ENCODE results near the gene RCBTB2. TPM values are rescaled to one million over a fixed set of nuclear protein-coding genes. Genes with fewer than 3 reads are reported as not detected.

Gene RCBTB2
- total and polyA plus RNA-seq, 2 experiments from 2014 or later, result 8.0 to 9.1 TPM

DNA sequence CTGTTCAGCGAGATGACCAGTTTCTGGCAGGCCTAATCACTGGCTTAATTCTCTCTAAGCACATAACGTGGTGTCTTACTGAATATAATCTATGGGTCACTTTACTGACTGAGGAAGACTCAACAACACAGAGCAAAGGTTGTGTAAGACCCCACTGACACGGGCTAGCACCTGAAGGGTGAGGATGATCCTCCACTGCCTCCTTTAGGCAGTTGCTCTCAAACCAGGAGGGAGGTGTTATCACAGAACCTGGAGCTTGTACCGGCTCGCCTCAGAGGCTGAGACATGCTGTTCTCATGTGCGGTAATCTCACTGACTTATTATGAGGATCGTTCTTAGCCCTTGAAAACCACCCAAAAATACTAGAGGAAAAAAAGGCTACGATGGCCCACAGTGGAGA lies 28.3 kb downstream of the RCBTB2 start:
- DNase-seq, result no peak
- Histone ChIP-seq H3K27me3 (replicated peaks; ENCODE audit: insufficient read depth) (no peaks in the 10 kb centered on the region), H3K4me1 (ENCODE audit: insufficient read depth) (peaks cover 13% of the 10 kb centered on the region), H3F3A (ENCODE audit: insufficient read depth) (peaks cover 26% of the 10 kb centered on the region), H3K9me3 (ENCODE audit: low read depth) (no peaks in the 10 kb centered on the region), H3K27ac (no peak overlapping the region), H3K9me2 (ENCODE audit: insufficient read depth) (no peaks in the 10 kb centered on the region), H3K4me3 (no peak overlapping the region), H2AFZ (no peak overlapping the region), H3K79me2 (ENCODE audit: insufficient read depth) (no peaks in the 10 kb centered on the region), H4K20me1 (ENCODE audit: insufficient read depth) (no peaks in the 10 kb centered on the region), H3K36me3 (ENCODE audit: low read depth) (no peaks in the 10 kb centered on the region), H3K9ac (no peak overlapping the region), H3K4me2 (ENCODE audit: unreplicated experiment) (no peak overlapping the region)
- WGBS, 2 experiments (ENCODE audit: low coverage in 1 of 2, low lambda C conversion rate in 2 of 2, missing lambda C conversion rate in 2 of 2), result 91 to 92% methylated on average over 8 of the region's 8 CpGs
- no peak for TF ChIP-seq EZH2phosphoT487 (IDR thresholded peaks at IDR 0.05; ENCODE audit: insufficient read depth, low read depth)
- TF ChIP-seq EZH2 (IDR thresholded peaks at IDR 0.05; ENCODE audit: insufficient read depth, poor library complexity, severe bottlenecking), result no peak
- in situ Hi-C loops (cut with MboI), result no loop called here

DNA sequence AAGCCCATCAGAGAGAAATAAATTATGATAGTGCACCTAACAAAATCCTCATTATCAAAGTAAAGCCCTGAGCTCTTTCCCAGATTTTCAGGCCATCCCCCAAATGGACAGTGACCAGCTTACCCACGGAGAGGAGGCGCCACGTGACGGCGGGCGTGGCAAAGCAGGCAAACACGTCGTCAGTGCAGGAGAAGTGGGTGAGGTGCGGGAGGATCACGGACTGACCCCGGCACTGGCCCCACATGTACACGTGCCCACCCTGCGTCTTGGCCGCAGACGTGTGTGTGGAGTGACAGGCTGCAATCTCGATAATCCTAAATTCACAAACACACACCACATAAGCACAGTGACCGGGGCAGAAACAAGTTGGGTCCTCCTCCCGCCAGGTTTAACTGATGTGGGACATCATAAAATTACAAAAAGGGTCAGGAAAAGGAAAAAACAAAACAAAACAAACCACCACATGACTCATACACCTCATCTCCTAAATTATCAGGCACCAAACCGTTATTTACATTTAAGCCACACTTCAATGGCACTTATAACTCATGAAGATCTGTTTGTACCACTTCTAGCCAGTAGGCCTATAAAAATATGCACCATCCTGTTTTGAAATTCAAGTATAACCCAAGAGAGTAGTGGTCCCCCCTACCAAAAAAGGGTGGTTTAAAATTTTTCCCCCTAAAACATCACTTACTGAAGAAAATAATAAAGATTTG lies 30.1 kb downstream of the RCBTB2 start:
- Histone ChIP-seq H3K27me3 (replicated peaks; ENCODE audit: insufficient read depth) (no peaks in the 10 kb centered on the region), H2AFZ (no peak overlapping the region), H3K9me3 (ENCODE audit: low read depth) (no peaks in the 10 kb centered on the region), H4K20me1 (ENCODE audit: insufficient read depth) (no peaks in the 10 kb centered on the region), H3K36me3 (ENCODE audit: low read depth) (no peaks in the 10 kb centered on the region), H3K9me2 (ENCODE audit: insufficient read depth) (no peaks in the 10 kb centered on the region), H3K4me1 (ENCODE audit: insufficient read depth) (peaks cover 21% of the 10 kb centered on the region), H3K4me2 (ENCODE audit: unreplicated experiment) (no peak overlapping the region), H3K9ac (no peak overlapping the region), H3K27ac (no peak overlapping the region), H3F3A (ENCODE audit: insufficient read depth) (peaks cover 31% of the 10 kb centered on the region), H3K4me3 (no peak overlapping the region), H3K79me2 (ENCODE audit: insufficient read depth) (no peaks in the 10 kb centered on the region)
- no peak for TF ChIP-seq EZH2phosphoT487 (IDR thresholded peaks at IDR 0.05; ENCODE audit: insufficient read depth, low read depth)
- TF ChIP-seq EZH2 (IDR thresholded peaks at IDR 0.05; ENCODE audit: insufficient read depth, poor library complexity, severe bottlenecking), result no peak
- DNase-seq, result no peak
- in situ Hi-C loops (cut with MboI), result no loop called here
- 87 to 89% methylated on average over 19 of the region's 19 CpGs for WGBS, 2 experiments (ENCODE audit: low coverage in 1 of 2, low lambda C conversion rate in 2 of 2, missing lambda C conversion rate in 2 of 2)

DNA sequence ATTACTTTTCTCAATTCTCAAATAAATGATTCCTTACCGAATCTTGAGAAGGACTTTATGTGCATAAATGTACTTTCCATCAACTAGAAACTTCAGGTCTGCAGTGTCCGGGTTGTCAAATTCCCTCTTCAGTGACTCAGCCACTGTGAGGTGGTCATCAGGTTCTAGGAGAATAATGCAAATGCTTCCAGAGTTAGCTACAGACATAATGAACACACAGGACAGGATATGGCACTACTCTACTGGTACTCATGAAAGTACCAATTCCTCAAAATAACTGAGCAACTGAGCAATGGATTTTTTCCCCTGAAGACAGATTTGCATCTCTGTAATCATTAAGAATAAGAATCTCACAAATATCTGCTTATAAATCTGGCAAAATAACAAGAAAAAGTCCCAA lies 31.2 kb downstream of the RCBTB2 start:
- no peak for DNase-seq
- no peak overlapping the region for H3K27ac ChIP-seq
- H3K9ac ChIP-seq, result no peak overlapping the region
- no peaks in the 10 kb centered on the region for H3K9me2 ChIP-seq (ENCODE audit: insufficient read depth)
- H3K36me3 ChIP-seq (ENCODE audit: low read depth), result no peaks in the 10 kb centered on the region
- no peaks in the 10 kb centered on the region for H3K9me3 ChIP-seq (ENCODE audit: low read depth)
- H3K4me1 ChIP-seq (ENCODE audit: insufficient read depth), result peaks cover 21% of the 10 kb centered on the region
- TF ChIP-seq EZH2 (IDR thresholded peaks at IDR 0.05; ENCODE audit: insufficient read depth, poor library complexity, severe bottlenecking), result no peak
- no peak for TF ChIP-seq EZH2phosphoT487 (IDR thresholded peaks at IDR 0.05; ENCODE audit: insufficient read depth, low read depth)
- H2AFZ ChIP-seq, result no peak overlapping the region
- in situ Hi-C loops (cut with MboI), result no loop called here
- no peak overlapping the region for H3K4me3 ChIP-seq
- 89 to 93% methylated on average over 2 of the region's 2 CpGs for WGBS, 2 experiments (ENCODE audit: low coverage in 1 of 2, low lambda C conversion rate in 2 of 2, missing lambda C conversion rate in 2 of 2)
- H3K27me3 ChIP-seq (replicated peaks; ENCODE audit: insufficient read depth), result no peaks in the 10 kb centered on the region
- H3K4me2 ChIP-seq (ENCODE audit: unreplicated experiment), result no peak overlapping the region
- peaks cover 31% of the 10 kb centered on the region for H3F3A ChIP-seq (ENCODE audit: insufficient read depth)
- no peaks in the 10 kb centered on the region for H3K79me2 ChIP-seq (ENCODE audit: insufficient read depth)
- H4K20me1 ChIP-seq (ENCODE audit: insufficient read depth), result no peaks in the 10 kb centered on the region

DNA sequence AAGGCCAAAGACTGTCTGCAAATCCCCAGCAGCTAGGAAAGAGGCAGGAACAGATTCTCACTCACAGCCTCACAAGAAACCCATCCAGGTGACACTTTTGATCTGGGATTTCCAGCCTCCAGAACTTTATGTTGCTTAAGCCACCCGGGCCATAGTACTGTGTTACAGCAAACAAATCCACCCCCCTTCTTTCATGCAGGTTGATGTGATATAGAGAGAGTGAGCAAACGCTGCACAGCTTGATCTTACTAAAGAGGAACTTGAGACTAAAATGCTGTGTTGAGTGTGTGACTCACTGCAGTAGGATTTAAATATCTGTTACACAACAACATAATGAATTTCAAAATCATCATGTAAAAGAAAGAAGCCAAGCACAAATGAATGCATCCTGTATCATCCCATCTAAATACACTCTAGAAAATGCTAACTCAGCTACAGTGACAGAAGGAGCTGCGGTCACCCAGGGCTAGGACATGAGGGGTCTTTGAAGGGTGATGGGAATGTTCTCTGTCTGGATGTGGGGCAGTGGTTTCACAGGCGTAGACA lies 32.2 kb downstream of the RCBTB2 start:
- H3K36me3 ChIP-seq (ENCODE audit: low read depth), result no peaks in the 10 kb centered on the region
- H3K9me3 ChIP-seq (ENCODE audit: low read depth), result no peaks in the 10 kb centered on the region
- no peaks in the 10 kb centered on the region for H3K9me2 ChIP-seq (ENCODE audit: insufficient read depth)
- no peaks in the 10 kb centered on the region for H4K20me1 ChIP-seq (ENCODE audit: insufficient read depth)
- TF ChIP-seq EZH2phosphoT487 (IDR thresholded peaks at IDR 0.05; ENCODE audit: insufficient read depth, low read depth) (no peak), EZH2 (IDR thresholded peaks at IDR 0.05; ENCODE audit: insufficient read depth, poor library complexity, severe bottlenecking) (no peak)
- H3K9ac ChIP-seq, result peak overlapping the region; percentile 27; the same call in 1 of the 2 replicates
- H3K4me1 ChIP-seq (ENCODE audit: insufficient read depth), result peaks cover 21% of the 10 kb centered on the region
- WGBS, 2 experiments (ENCODE audit: low coverage in 1 of 2, low lambda C conversion rate in 2 of 2, missing lambda C conversion rate in 2 of 2), result 38 to 45% methylated on average over 4 of the region's 4 CpGs
- in situ Hi-C loops (cut with MboI), result no loop called here
- peak; percentile 92 for DNase-seq
- peak overlapping the region; percentile 69 for H3K4me2 ChIP-seq (ENCODE audit: unreplicated experiment)
- no peak overlapping the region for H3K4me3 ChIP-seq
- H3K79me2 ChIP-seq (ENCODE audit: insufficient read depth), result no peaks in the 10 kb centered on the region
- no peaks in the 10 kb centered on the region for H3K27me3 ChIP-seq (replicated peaks; ENCODE audit: insufficient read depth)
- peak overlapping the region; percentile 47 for H3K27ac ChIP-seq
- H3F3A ChIP-seq (ENCODE audit: insufficient read depth), result peaks cover 31% of the 10 kb centered on the region
- no peak overlapping the region for H2AFZ ChIP-seq

All from GM23248 (cell line).